Naive B cell (primary cell): ENCODE measurements around the gene UTP25. TPM values are rescaled to one million over a fixed set of nuclear protein-coding genes. Genes with fewer than 3 reads are reported as not detected.
A peak's percentile ranks its signal among the peaks of the same experiment; 100 is the strongest.

Source experiments
- ATAC-seq, 2 donors: fragments of 150-1000 bp; cut with Tn5 transposase; 2 replicates each; pipeline ENCODE4 v1.10.0; 2021; ENCODE audit warnings: low read depth in 2 of 2, mild to moderate bottlenecking in 2 of 2, moderate library complexity in 2 of 2
- DNase-seq: peaks from one replicate; pipeline ENCODE4 v3.0.0; 2022
- H3K27ac Mint-ChIP-seq, 6 donors: one replicate each; pipeline ENCODE4 v1.8.0; 2020 to 2022; ENCODE audit warnings: mild to moderate bottlenecking in 6 of 6, mixed read lengths in 6 of 6, moderate library complexity in 5 of 6, inconsistent platforms in 2 of 6
- H3K27me3 Mint-ChIP-seq, 3 donors: one replicate each; pipeline ENCODE4 v1.8.0; 2021 to 2022; ENCODE audit warnings: mixed read lengths in 3 of 3, mild to moderate bottlenecking in 1 of 3
- H3K36me3 Mint-ChIP-seq, 2 donors: one replicate each; pipeline ENCODE4 v1.8.0; 2020 to 2022; ENCODE audit warnings: mixed read lengths in 2 of 2, inconsistent platforms in 1 of 2, mild to moderate bottlenecking in 1 of 2
- H3K4me1 Mint-ChIP-seq, 3 donors: one replicate each; pipeline ENCODE4 v1.8.0; 2020 to 2022; ENCODE audit warnings: mixed read lengths in 3 of 3, inconsistent platforms in 1 of 3, mild to moderate bottlenecking in 1 of 3, moderate library complexity in 1 of 3
- H3K4me3 Mint-ChIP-seq, 8 donors: one replicate each; pipeline ENCODE4 v1.8.0; 2020 to 2022; ENCODE audit warnings: mild to moderate bottlenecking in 8 of 8, mixed read lengths in 8 of 8, moderate library complexity in 8 of 8, inconsistent platforms in 2 of 8
- H3K9me3 Mint-ChIP-seq, 7 donors: one replicate each; pipeline ENCODE4 v1.8.0; 2020 to 2022; ENCODE audit warnings: mixed read lengths in 7 of 7, mild to moderate bottlenecking in 5 of 7, inconsistent platforms in 2 of 7, moderate library complexity in 1 of 7
- polyA plus RNA-seq, 6 donors: library from polyadenylated mRNA; unstranded; fragments of 300-500 nt; fragmentation: Illumina TruSeq; gene quantifications; one replicate each; pipeline ENCODE4 v1.2.3, GENCODE V29; 2021; ENCODE audit warnings: low read depth in 6 of 6

UTP25 gene
- polyA plus RNA-seq, 6 donors from 2014 or later = 4.1 to 11.9 (median 6.8) TPM

DNA sequence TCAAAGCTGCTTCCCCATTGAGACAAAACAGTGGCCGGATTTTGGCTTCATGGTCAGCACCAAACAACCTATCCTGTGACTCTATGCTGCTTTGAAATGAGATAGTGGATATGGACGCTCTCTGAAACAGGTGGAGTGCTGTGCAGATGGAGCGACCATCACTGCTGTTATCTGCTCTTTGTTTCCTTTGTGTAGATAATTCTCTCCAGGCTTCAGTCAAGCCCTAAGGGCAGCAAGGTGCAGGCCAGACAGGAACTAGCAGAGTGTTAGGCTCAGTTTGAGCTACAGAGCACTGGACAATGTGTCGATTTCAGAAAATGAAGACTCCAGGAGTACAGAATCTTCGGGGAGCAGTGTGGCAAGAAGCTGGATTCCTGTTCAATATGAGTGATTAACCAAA is 17.0 kb upstream of the UTP25 start:
- H3K27ac Mint-ChIP-seq = no peak overlapping the region
- DNase-seq = no peak

DNA sequence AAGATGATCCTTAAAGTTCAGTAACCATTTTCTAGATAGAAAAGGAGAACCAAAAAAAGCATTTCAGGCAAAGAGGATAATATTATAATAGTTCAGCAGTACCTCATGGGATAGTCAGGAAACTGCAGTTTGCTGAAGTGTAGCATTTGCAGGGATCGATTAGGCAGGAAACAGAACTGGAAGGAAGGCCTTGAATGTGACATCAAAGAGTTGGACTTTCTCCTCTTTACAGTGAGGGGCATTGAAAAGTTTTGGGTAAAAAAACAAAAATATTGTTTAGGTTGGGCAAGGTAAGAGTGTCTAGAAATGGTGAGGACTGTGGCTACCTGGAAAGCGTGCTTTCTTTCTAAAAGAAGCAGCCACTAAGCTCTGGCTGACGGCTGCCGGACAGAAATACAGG is 13.9 kb upstream of the UTP25 start:
- H3K27ac Mint-ChIP-seq = no peak overlapping the region
- no peaks in the 10 kb centered on the region for H3K4me1 Mint-ChIP-seq
- H3K4me3 Mint-ChIP-seq = no peak overlapping the region
- DNase-seq (no peak), ATAC-seq (no peak)
- no peaks in the 10 kb centered on the region for H3K36me3 Mint-ChIP-seq
- H3K9me3 Mint-ChIP-seq = no peaks in the 10 kb centered on the region
- H3K27me3 Mint-ChIP-seq = peaks cover 21 to 33% (median 26%) of the 10 kb centered on the region in 3 donors

More for the DNA sequence above, 17.0 kb upstream of the UTP25 start:
- H3K9me3 Mint-ChIP-seq = no peaks in the 10 kb centered on the region
- no peak overlapping the region for H3K4me3 Mint-ChIP-seq
- ATAC-seq = no peak
- peaks cover 6 to 8% (median 6%) of the 10 kb centered on the region in 3 donors for H3K4me1 Mint-ChIP-seq
- H3K36me3 Mint-ChIP-seq = no peaks in the 10 kb centered on the region
- H3K27me3 Mint-ChIP-seq = peaks cover 11 to 22% (median 16%) of the 10 kb centered on the region in 3 donors

GRCh38 chr1:209815490-209815889 is 12.3 kb upstream of the UTP25 start:
- H3K9me3 Mint-ChIP-seq = no peaks in the 10 kb centered on the region
- no peak overlapping the region for H3K4me3 Mint-ChIP-seq
- DNase-seq = no peak
- H3K27me3 Mint-ChIP-seq = peaks cover 25 to 41% (median 28%) of the 10 kb centered on the region in 3 donors
- ATAC-seq = no peak
- H3K36me3 Mint-ChIP-seq = no peaks in the 10 kb centered on the region
- H3K4me1 Mint-ChIP-seq = no peaks in the 10 kb centered on the region
- H3K27ac Mint-ChIP-seq = no peak overlapping the region

- H3K36me3 Mint-ChIP-seq = no peaks in the 10 kb centered on the region
- H3K4me3 Mint-ChIP-seq = no peak overlapping the region
- DNase-seq = no peak
- ATAC-seq = no peak
- H3K27ac Mint-ChIP-seq = no peak overlapping the region
- H3K27me3 Mint-ChIP-seq = peaks cover 28 to 45% (median 29%) of the 10 kb centered on the region in 3 donors
- no peaks in the 10 kb centered on the region for H3K9me3 Mint-ChIP-seq
- no peaks in the 10 kb centered on the region for H3K4me1 Mint-ChIP-seq
Observed at GRCh38 chr1:209815931-209816341, 11.8 kb upstream of the UTP25 start.

- H3K27ac Mint-ChIP-seq = no peak overlapping the region
- no peaks in the 10 kb centered on the region for H3K36me3 Mint-ChIP-seq
- ATAC-seq = no peak
- no peaks in the 10 kb centered on the region for H3K9me3 Mint-ChIP-seq
- H3K27me3 Mint-ChIP-seq = peaks cover 34 to 55% (median 36%) of the 10 kb centered on the region in 3 donors
- no peaks in the 10 kb centered on the region for H3K4me1 Mint-ChIP-seq
- no peak overlapping the region for H3K4me3 Mint-ChIP-seq
- no peak for DNase-seq
Observed at GRCh38 chr1:209816923-209817322, 10.8 kb upstream of the UTP25 start.

DNA sequence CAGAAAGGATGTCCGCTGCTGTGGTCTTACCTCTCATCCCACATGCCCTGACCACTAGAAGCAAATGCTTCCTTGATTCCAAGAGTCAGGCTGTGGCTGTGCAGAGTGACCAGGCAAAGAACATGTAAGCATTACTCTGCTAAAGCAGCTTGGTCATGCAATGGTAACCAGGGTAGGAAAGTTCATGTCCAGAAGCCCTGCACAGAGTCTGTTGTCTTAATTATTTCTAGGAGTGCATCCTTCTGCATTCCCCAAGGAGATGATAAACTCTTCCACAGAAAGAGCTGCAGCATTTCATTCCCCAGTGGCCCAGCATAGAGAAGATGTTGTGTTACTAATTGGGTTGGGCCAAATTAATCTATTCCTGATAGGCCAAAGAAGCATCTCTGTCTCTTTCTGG is 10.1 kb upstream of the UTP25 start:
- Mint-ChIP-seq H3K9me3 (no peaks in the 10 kb centered on the region), H3K27ac (no peak overlapping the region), H3K4me1 (peaks cover 0 to under 1% (median under 1%) of the 10 kb centered on the region in 3 donors), H3K27me3 (peaks cover 32 to 61% (median 40%) of the 10 kb centered on the region in 3 donors), H3K36me3 (no peaks in the 10 kb centered on the region), H3K4me3 (no peak overlapping the region)
- ATAC-seq (no peak), DNase-seq (no peak)

- H3K4me3 Mint-ChIP-seq = no peak overlapping the region
- no peaks in the 10 kb centered on the region for H3K36me3 Mint-ChIP-seq
- no peak for ATAC-seq
- peak overlapping the region in 1 of 6 donors; percentile 27 for H3K27ac Mint-ChIP-seq
- peaks cover 5 to 8% (median 5%) of the 10 kb centered on the region in 3 donors for H3K4me1 Mint-ChIP-seq
- DNase-seq = no peak
- peaks cover 32 to 65% (median 46%) of the 10 kb centered on the region in 3 donors for H3K27me3 Mint-ChIP-seq
- no peaks in the 10 kb centered on the region for H3K9me3 Mint-ChIP-seq
Observed at GRCh38 chr1:209819058-209819457, 8.7 kb upstream of the UTP25 start.

- ATAC-seq = no peak
Observed at GRCh38 chr1:209820986-209821385, 6.8 kb upstream of the UTP25 start.

GRCh38 chr1:209822706-209823105 is 5.1 kb upstream of the UTP25 start:
- Mint-ChIP-seq H3K27me3 (peaks cover 28 to 69% (median 54%) of the 10 kb centered on the region in 3 donors), H3K9me3 (no peaks in the 10 kb centered on the region), H3K4me1 (peaks cover 8 to 15% (median 12%) of the 10 kb centered on the region in 3 donors), H3K27ac (peak overlapping the region in 2 of 6 donors; percentile 6 to 60), H3K4me3 (no peak overlapping the region), H3K36me3 (peaks cover 0 to 3% of the 10 kb centered on the region in 2 donors)
- ATAC-seq (no peak), DNase-seq (no peak)

More at GRCh38 chr1:209820986-209821385, 6.8 kb upstream of the UTP25 start:
- Mint-ChIP-seq H3K4me3 (no peak overlapping the region), H3K9me3 (no peaks in the 10 kb centered on the region), H3K4me1 (peaks cover 5 to 8% (median 5%) of the 10 kb centered on the region in 3 donors), H3K27ac (no peak overlapping the region), H3K27me3 (peaks cover 32 to 74% (median 54%) of the 10 kb centered on the region in 3 donors), H3K36me3 (no peaks in the 10 kb centered on the region)
- no peak for DNase-seq

DNA sequence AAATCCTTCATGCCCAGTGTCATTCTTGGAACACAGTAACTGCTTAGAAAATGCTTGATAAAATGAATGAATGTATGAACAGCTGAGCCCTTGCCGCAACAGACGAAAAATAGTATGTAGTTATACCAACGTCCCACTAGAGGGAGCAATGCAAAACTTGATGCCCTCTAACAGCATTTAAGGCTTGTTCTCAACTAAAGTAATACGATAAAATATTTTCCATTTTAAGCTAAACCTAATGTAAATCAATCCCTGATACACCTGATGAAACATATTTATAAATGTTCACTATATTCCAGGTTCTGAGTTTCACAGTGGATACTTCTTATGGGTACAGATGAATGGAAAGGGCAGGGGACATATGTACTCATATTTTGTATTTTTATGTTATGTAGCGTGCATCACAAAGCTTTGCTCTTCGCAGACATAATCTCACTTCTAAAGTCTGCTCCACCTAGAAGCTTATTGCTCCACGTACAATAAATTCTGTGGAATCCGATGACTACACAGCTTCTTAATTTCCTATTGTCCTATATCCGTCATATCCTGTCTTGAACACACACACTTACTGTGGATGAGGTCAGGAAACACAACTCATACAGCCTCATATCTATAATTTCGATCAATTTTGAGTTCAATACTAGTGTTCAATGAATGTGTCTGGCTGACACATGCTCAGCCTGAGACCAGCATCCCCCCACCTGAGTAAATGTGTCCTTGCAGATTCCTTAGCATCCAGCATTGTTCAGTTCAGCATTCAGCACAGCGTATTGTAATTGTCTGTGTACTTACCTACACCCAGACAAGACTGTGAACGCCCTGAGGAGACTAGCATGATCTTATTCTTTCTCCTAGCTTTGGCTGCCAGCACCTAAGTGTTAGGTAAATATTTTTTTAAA is 4.4 kb upstream of the UTP25 start:
- no peak overlapping the region for H3K27ac Mint-ChIP-seq
- H3K4me1 Mint-ChIP-seq = peaks cover 13 to 22% (median 19%) of the 10 kb centered on the region in 3 donors
- peaks cover 0 to 7% of the 10 kb centered on the region in 2 donors for H3K36me3 Mint-ChIP-seq
- ATAC-seq (peak in 1 of 2 donors; percentile 22), DNase-seq (peak; percentile 41)
- peaks cover 27 to 63% (median 51%) of the 10 kb centered on the region in 3 donors for H3K27me3 Mint-ChIP-seq
- H3K9me3 Mint-ChIP-seq = no peaks in the 10 kb centered on the region
- H3K4me3 Mint-ChIP-seq = no peak overlapping the region

- Mint-ChIP-seq H3K4me3 (peak overlapping the region in 3 of 8 donors; percentile 30 to 62 (median 44)), H3K9me3 (no peaks in the 10 kb centered on the region), H3K36me3 (peaks cover 5 to 10% of the 10 kb centered on the region in 2 donors), H3K4me1 (peaks cover 28 to 43% (median 35%) of the 10 kb centered on the region in 3 donors), H3K27me3 (peaks cover 19 to 42% (median 27%) of the 10 kb centered on the region in 3 donors), H3K27ac (peak overlapping the region in 1 of 6 donors; percentile 6)
- ATAC-seq (no peak), DNase-seq (no peak)
Observed at GRCh38 chr1:209825591-209826434, 2.0 kb upstream of the UTP25 start.

DNA sequence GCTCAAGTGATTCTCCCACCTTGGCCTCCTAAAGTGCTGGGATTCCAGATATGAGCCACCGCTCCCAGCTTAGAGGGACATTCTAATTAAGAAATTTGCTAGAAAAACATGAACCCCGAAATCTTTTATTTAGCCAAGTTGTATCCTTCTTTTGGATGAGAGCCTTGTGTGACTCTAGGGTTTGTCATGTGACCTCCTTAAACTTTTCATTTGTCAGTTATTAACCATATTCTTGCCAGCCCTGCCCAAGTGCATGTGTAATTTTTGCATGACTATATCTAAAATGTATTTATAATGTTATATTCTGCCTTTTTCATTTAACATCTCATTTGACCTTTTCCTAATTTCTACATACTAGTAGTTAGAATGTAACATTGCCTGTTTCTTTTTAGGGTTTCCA is 1.9 kb downstream of the UTP25 start:
- peaks cover 34 to 36% of the 10 kb centered on the region in 2 donors for H3K36me3 Mint-ChIP-seq
- peak overlapping the region; percentile 16 to 91 (median 76) for H3K4me3 Mint-ChIP-seq
- H3K27ac Mint-ChIP-seq = peak overlapping the region in 3 of 6 donors; percentile 21 to 67 (median 55)
- no peaks in the 10 kb centered on the region for H3K9me3 Mint-ChIP-seq
- H3K4me1 Mint-ChIP-seq = peaks cover 33 to 41% (median 34%) of the 10 kb centered on the region in 3 donors
- ATAC-seq = no peak
- DNase-seq = no peak
- peaks cover 4 to 13% (median 8%) of the 10 kb centered on the region in 3 donors for H3K27me3 Mint-ChIP-seq

- H3K36me3 Mint-ChIP-seq = peaks cover 35 to 41% of the 10 kb centered on the region in 2 donors
- H3K27me3 Mint-ChIP-seq = peaks cover 0 to 7% (median 4%) of the 10 kb centered on the region in 3 donors
- H3K9me3 Mint-ChIP-seq = no peaks in the 10 kb centered on the region
- ATAC-seq (no peak), DNase-seq (no peak)
- peak overlapping the region in 1 of 8 donors; percentile 62 for H3K4me3 Mint-ChIP-seq
- H3K27ac Mint-ChIP-seq = peak overlapping the region in 1 of 6 donors; percentile 5
- H3K4me1 Mint-ChIP-seq = peaks cover 33 to 41% (median 34%) of the 10 kb centered on the region in 3 donors
Observed at GRCh38 chr1:209830722-209831121, 3.0 kb downstream of the UTP25 start.
